GM19035 (cell line): ENCODE data around the gene ASTN1.

ENCODE experiments used
- ATAC-seq: cut with Tn5 transposase; IDR thresholded peaks from one replicate; pipeline ENCODE4 v1.9.1; 2021; ENCODE audit not compliant: unreplicated experiment

ASTN1 gene

DNA sequence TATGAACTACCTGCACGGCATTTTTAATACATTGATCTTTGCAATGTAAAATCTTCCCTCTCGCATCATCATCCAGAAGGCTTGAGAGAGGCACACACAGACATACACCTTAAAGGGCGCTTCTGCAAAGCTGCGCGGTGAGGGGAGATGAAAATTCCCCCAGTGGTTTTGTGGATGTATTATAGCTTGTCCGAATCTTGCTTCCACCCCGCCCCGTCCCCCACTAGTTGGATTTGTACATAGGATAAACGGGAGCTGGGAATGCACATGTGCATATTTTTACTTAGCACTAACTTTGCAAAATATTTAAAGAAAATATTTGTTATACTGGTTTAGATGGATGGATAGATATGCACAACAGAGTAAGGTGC, 542 bp upstream of the ASTN1 start:
- no peak for ATAC-seq

DNA sequence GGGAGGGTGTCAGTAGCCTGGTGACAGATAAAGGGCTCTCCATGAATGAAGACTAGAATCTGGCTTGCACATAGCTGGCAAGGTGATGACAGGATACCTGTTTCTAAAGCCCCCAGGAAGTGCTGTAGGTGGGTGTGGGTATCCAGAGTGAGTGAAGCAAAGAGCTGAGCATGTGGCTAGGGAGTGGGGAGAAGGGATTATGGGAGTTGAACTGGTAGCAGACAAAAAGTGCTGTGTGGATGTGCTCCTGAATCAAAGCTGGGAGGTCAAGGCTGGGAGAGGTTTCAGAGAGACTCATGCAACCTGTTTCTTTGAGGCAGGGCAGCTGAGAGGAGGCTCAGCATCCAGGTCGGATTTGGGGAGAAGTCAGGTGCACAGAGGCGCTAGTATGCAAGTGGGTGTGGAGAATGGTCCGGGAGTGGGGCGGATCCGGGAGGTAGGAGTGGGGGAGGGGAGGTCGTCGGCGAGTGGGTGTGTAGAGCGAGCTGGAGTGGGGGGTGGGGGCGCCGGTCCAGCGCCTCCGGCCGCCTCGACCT, 600 bp downstream of the ASTN1 start:
- no peak for ATAC-seq

GRCh38 chr1:177162243-177162642, 2.3 kb downstream of the ASTN1 start:
- no peak for ATAC-seq

DNA sequence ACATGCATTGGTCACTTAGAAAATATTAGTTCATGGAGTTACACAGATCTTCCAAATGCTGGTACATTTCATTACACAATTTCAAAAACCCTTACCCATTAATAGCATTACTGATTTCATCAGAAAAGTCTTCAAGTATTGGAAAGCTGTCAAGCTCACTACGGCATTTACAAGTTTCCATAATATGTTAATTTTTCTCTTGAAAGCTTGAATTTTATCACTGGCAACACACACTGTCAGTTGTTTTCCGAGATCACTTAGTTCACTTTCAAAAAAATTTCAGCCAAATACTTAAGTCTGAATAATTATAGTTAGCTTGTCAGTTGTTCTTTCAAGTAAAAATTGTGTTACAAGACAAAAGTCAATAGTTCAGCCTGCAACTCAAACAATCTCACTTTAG, 18.0 kb downstream of the ASTN1 start:
- ATAC-seq = no peak

- ATAC-seq = no peak
Observed at GRCh38 chr1:177145106-177146070, 19.1 kb downstream of the ASTN1 start.

- no peak for ATAC-seq
Observed at GRCh38 chr1:177142791-177143271, 21.7 kb downstream of the ASTN1 start.

DNA sequence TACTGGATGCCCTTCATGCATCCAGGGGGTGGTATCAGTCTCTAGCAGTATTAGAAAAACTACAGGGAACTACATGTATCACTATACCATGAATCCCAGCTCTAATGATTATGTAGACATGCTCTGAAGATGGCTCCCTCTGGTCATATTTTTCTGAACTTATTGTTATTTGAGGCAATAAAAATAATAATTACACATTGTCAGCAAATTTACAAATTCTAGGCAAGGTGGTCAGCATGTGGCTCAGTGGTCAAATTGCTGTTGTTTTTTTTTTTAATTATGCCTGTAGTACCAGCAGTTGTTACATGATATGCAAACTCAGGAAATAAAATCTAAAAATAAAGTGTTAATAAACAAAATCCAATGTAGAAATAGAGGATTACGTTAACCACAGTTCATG, 22.5 kb downstream of the ASTN1 start:
- ATAC-seq = no peak

DNA sequence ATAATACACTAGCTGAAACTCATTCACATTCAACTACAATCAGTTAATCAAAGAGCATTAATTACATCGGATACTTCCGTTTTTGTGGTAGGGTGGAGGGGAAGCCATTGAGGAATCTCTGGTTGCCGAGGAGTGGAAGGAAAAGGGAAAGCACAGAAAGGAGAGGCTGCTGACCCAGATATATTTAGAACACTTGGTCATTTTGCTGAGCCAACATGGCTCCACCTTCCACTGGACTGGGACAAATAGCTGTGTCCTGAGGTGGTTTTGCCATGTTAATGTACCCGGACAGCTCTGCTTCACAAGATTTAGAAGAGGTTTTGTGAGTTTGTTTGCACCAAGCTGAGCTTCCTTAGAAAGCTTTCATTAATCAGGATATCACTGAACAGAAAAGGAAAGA, 26.2 kb downstream of the ASTN1 start:
- ATAC-seq = no peak

DNA sequence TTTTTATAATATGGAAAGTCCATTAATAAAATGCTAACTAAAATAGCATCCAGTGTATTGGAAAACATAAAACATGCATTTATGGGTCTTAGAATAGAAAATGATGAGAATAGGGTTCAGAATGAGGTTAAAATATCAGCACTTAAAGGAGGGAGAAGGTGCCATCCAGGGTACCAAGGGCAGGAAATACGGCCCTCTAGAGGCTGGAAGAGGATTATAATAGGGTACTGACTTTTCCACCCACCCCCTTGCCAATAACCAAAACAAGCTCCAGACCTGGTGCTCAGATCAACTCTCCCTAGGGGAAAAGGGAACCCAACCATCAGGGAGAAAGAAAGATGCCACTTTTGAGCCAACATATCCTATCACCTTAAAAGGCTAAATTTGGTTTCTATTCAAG, 26.7 kb downstream of the ASTN1 start:
- ATAC-seq = no peak

GRCh38 chr1:177135250-177135649, 29.3 kb downstream of the ASTN1 start:
- ATAC-seq = no peak

GRCh38 chr1:177133977-177134538, 30.5 kb downstream of the ASTN1 start:
- no peak for ATAC-seq

- no peak for ATAC-seq
Observed at GRCh38 chr1:177132141-177132540, 32.4 kb downstream of the ASTN1 start.

GRCh38 chr1:177131723-177132122, 32.8 kb downstream of the ASTN1 start:
- no peak for ATAC-seq

DNA sequence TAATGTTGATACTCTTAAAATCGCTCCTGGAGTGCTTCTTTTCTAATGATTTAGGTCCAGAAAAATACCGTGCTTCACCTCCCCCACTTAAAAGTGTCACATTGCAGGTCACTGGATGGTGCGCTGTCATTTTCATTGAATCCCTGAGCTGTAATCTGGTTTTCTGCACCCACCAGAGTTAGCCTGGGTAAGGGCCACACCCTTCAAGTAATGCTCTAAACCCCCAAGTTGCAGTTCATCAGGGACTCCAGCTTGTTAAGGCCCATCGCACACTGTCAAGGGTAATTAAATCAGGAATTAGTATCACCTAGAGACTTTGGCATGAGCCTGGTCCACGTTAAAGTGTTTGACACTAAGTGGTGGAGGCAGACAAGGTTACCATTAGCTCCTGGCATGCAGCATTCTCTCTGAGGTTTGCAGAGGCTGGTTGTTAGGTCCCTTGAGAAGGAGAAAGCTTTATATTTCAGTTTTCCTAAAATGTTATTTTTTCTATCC, 34.0 kb downstream of the ASTN1 start:
- no peak for ATAC-seq

GRCh38 chr1:177128665-177129281, 35.7 kb downstream of the ASTN1 start:
- no peak for ATAC-seq

DNA sequence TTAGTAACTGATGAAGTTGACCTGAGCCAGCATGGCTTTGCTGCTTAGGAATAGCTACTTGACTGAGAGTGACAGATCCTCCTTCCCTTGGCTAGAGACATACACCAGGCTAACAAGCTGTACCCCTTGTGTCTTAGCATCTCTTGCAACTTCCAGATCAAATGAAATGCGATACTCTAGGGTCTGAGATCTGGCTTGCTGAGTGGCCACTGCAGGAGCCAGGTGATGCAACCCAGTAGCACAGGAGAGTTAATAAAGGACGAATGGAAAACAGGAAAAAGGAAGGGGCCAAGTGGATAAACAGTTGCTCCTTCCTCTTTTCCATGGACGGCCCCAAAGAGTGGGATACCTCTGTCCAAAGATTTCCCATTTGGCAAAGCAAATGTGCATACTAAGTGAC, 38.2 kb downstream of the ASTN1 start:
- no peak for ATAC-seq

- no peak for ATAC-seq
Observed at GRCh38 chr1:177124577-177125278, 39.8 kb downstream of the ASTN1 start.

- ATAC-seq = no peak
Observed at GRCh38 chr1:177122461-177123251, 41.9 kb downstream of the ASTN1 start.

GRCh38 chr1:177119311-177119710, 45.2 kb downstream of the ASTN1 start:
- no peak for ATAC-seq

DNA sequence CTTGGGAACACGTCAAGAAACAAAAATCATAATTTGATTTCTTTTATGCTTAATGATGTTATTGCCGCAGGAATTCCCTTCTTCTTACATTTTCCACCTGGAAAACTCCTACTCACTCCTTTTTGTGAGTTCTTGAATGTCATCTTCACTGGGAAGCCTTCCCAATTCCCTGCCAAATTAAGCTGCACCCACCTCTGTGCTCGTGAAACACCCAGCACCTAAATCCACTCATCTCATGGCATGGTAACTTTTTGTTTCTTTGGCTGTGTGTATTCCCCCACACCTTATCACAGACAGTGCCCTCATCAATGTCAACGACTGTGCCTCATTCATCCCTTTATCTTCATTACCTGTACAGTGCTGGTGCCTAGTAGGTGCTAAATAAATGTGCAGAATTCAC, 45.6 kb downstream of the ASTN1 start:
- ATAC-seq = no peak
